HepG2 (cell line): ENCODE data around the gene ALG8. TPM values are rescaled to one million over a fixed set of nuclear protein-coding genes. Genes with fewer than 3 reads are reported as not detected.

Source experiments
- ATAC-seq: fragments of 200-7000 bp; cut with Tn5 transposase; 3 replicates; pipeline ENCODE4 v1.9.1; 2020; ENCODE audit warnings: mild to moderate bottlenecking, moderate library complexity
- BruUV-seq: library from RNA; stranded (reverse); fragments of 400-500 nt; replicated peaks from 2 replicates; lab custom pipeline; 2021; lab: Mats Ljungman, UMichigan
- CTCF ChIA-PET: fragments of 300-600 bp; formaldehyde crosslinking; extraction: SDS; loops from one replicate; lab custom pipeline; 2021; ENCODE audit warnings: low total read pairs, inconsistent platforms, low intra/inter-chr PET ratio; lab: Yijun Ruan, JAX
- POLR2A ChIA-PET: fragments of 350-600 bp; sonication (Branson Sonifier 250); formaldehyde crosslinking; loops from one replicate; lab custom pipeline; 2020; ENCODE audit warnings: antibody characterized with exemption, inconsistent platforms; lab: Yijun Ruan, JAX
- DNase-seq: peaks from one replicate; pipeline ENCODE4 v3.0.0-alpha.2; 2015; ENCODE audit warnings: low spot score
- FAIRE-seq: peaks from 3 replicates; lab custom pipeline; 2011; peaks lifted over from hg19 to GRCh38; lab: Jason Lieb, UNC
- H2AFZ ChIP-seq: one replicate; pipeline ENCODE4 v1.6.1; 2011; ENCODE audit warnings: low read length, inconsistent platforms
- H3K27ac ChIP-seq: fragments of 300-600 bp; 3 replicates; pipeline ENCODE4 v1.8.0; 2011; ENCODE audit warnings: mixed run types, mild to moderate bottlenecking, mixed read lengths, low read length, inconsistent platforms; ENCODE audit not compliant: insufficient read depth; ENCODE audit errors: extremely low read length
- H3K27me3 ChIP-seq, 2 experiments: fragments of 200-600 bp in 1 of 2; 2 replicates in 1 of 2; 3 replicates in 1 of 2; pipeline versions ENCODE4 v1.6.0 to v1.8.0; 2011; ENCODE audit warnings: low read length in 2 of 2, mild to moderate bottlenecking in 2 of 2, moderate library complexity in 2 of 2, inconsistent platforms in 1 of 2; ENCODE audit not compliant: insufficient read depth in 2 of 2, control insufficient read depth in 1 of 2
- H3K36me3 ChIP-seq, 2 experiments: fragments of 200-600 bp in 1 of 2; replicated peaks in 1 of 2; 2 replicates in 1 of 2; 3 replicates in 1 of 2; pipeline versions ENCODE4 v1.5.1 to v1.8.0; 2011; ENCODE audit warnings: low read length in 2 of 2, inconsistent platforms in 1 of 2; ENCODE audit not compliant: insufficient read depth in 2 of 2, control insufficient read depth in 1 of 2
- H3K4me1 ChIP-seq: 2 replicates; pipeline ENCODE4 v1.5.1; 2012; ENCODE audit warnings: low read length, inconsistent platforms; ENCODE audit not compliant: insufficient read depth
- H3K4me2 ChIP-seq: 2 replicates; pipeline ENCODE4 v1.6.0; 2011; ENCODE audit warnings: low read depth, low read length, inconsistent platforms
- H3K4me3 ChIP-seq, 3 experiments: fragments of 200-600 bp in 1 of 3; sonication (generic), shearing (Covaris generic) in 1 of 3; replicated peaks in 1 of 3; 2 replicates each; pipeline ENCODE4 v1.5.1; 2011 to 2016; ENCODE audit warnings: low read length in 3 of 3, inconsistent platforms in 2 of 3, low read depth in 2 of 3, mild to moderate bottlenecking in 2 of 3, control low read depth in 1 of 3, mixed read lengths in 1 of 3; ENCODE audit not compliant: insufficient read depth in 1 of 3
- H3K79me2 ChIP-seq: one replicate; pipeline ENCODE4 v1.6.1; 2011; ENCODE audit warnings: low read length, inconsistent platforms; ENCODE audit not compliant: insufficient read depth
- H3K9ac ChIP-seq: 2 replicates; pipeline ENCODE4 v1.6.0; 2011; ENCODE audit warnings: mild to moderate bottlenecking, low read depth, low read length, inconsistent platforms; ENCODE audit not compliant: insufficient read depth
- H3K9me3 ChIP-seq: 2 replicates; pipeline ENCODE4 v1.5.1; 2012; ENCODE audit warnings: mild to moderate bottlenecking, low read length
- H4K20me1 ChIP-seq: 2 replicates; pipeline ENCODE4 v1.6.0; 2011; ENCODE audit warnings: inconsistent platforms, mild to moderate bottlenecking, low read length, moderate library complexity; ENCODE audit not compliant: insufficient read depth
- ELF4 ChIP-seq: sonication (generic); formaldehyde crosslinking; IDR thresholded peaks from 2 replicates; pipeline ENCODE4 v1.5.0; 2020; ENCODE audit warnings: missing genetic modification reagents, mild to moderate bottlenecking, moderate library complexity, borderline replicate concordance
- FOXA3 ChIP-seq: IDR thresholded peaks from 2 replicates; pipeline ENCODE4 v1.6.1; 2016; ENCODE audit warnings: missing genetic modification reagents, missing compliant biosample characterization
- LBX2 ChIP-seq: sonication (generic); formaldehyde crosslinking; IDR thresholded peaks from 2 replicates; pipeline ENCODE4 v1.5.0; 2020; ENCODE audit warnings: missing genetic modification reagents, mild to moderate bottlenecking, borderline replicate concordance
- MIER3 ChIP-seq: IDR thresholded peaks from 2 replicates; pipeline ENCODE4 v1.6.1; 2016; ENCODE audit warnings: missing compliant biosample characterization, borderline replicate concordance
- MXD4 ChIP-seq: IDR thresholded peaks from 2 replicates; pipeline ENCODE4 v1.6.1; 2016; ENCODE audit warnings: mild to moderate bottlenecking, missing biosample characterization, missing genetic modification reagents
- PHB2 ChIP-seq: fragments of 450-650 bp; IDR thresholded peaks from 2 replicates; pipeline ENCODE4 v1.6.1; 2018; ENCODE audit not compliant: partially characterized antibody
- RERE ChIP-seq: IDR thresholded peaks from 2 replicates; pipeline ENCODE4 v1.6.1; 2016; ENCODE audit warnings: low read depth, missing genetic modification reagents, missing compliant biosample characterization
- SALL1 ChIP-seq: sonication (generic); formaldehyde crosslinking; IDR thresholded peaks from 2 replicates; pipeline ENCODE4 v1.8.0; 2022; ENCODE audit warnings: mild to moderate bottlenecking, missing genetic modification reagents
- SMC3 ChIP-seq: IDR thresholded peaks from 2 replicates; pipeline ENCODE4 v1.6.1; 2011; ENCODE audit warnings: low read length, improper control_type of control experiment
- SP5 ChIP-seq: IDR thresholded peaks from 2 replicates; pipeline ENCODE4 v1.6.1; 2016; ENCODE audit warnings: low read depth, borderline replicate concordance
- SRSF4 ChIP-seq: fragments of 200-400 bp; formaldehyde crosslinking; IDR thresholded peaks from one replicate; pipeline ENCODE4 v1.6.1; 2018; ENCODE audit warnings: mild to moderate bottlenecking, low read depth, low read length, moderate library complexity; ENCODE audit not compliant: poor library complexity, severe bottlenecking
- ZBTB38 ChIP-seq: sonication (generic); formaldehyde crosslinking; IDR thresholded peaks from 2 replicates; pipeline ENCODE4 v1.5.1; 2020; ENCODE audit warnings: mild to moderate bottlenecking, missing genetic modification reagents
- ZBTB39 ChIP-seq: sonication (generic); formaldehyde crosslinking; IDR thresholded peaks from 2 replicates; pipeline ENCODE4 v1.5.0; 2020; ENCODE audit warnings: missing genetic modification reagents
- ZNF121 ChIP-seq: sonication (generic); formaldehyde crosslinking; IDR thresholded peaks from 2 replicates; pipeline ENCODE4 v1.5.0; 2020; ENCODE audit warnings: mild to moderate bottlenecking, missing genetic modification reagents
- ZNF432 ChIP-seq: sonication (generic); formaldehyde crosslinking; IDR thresholded peaks from 2 replicates; pipeline ENCODE4 v1.5.0; 2020; ENCODE audit warnings: missing genetic modification reagents, mild to moderate bottlenecking, borderline replicate concordance
- ZNF441 ChIP-seq: sonication (generic); formaldehyde crosslinking; IDR thresholded peaks from 2 replicates; pipeline ENCODE4 v1.7.0; 2021; ENCODE audit warnings: missing genetic modification reagents, borderline replicate concordance
- ZNF614 ChIP-seq: IDR thresholded peaks from 2 replicates; pipeline ENCODE4 v1.6.1; 2018; ENCODE audit warnings: missing biosample characterization, missing genetic modification reagents, inconsistent platforms, borderline replicate concordance
- ZNF652 ChIP-seq: IDR thresholded peaks from 2 replicates; pipeline ENCODE4 v1.6.1; 2016; ENCODE audit warnings: low read depth, borderline replicate concordance
- WGBS: methylation state at CpG from one replicate; pipeline ENCODE4 v1.1.6; 2017; ENCODE audit warnings: low lambda C conversion rate; 5-methylcytosine and 5-hydroxymethylcytosine counted together
- in situ Hi-C: cut with HindIII; loops from 2 replicates; pipeline ENCODE4 v1.10.0; 2017; ENCODE audit warnings: low pct_unique_long_range_greater_than_20kb; ENCODE audit not compliant: extremely low pct_ligation_motif_present
- intact Hi-C: fragments of 100-400 bp; cut with micrococcal nuclease; formaldehyde crosslinking; loops from one replicate; pipeline ENCODE4 v1.10.0; 2022; ENCODE audit not compliant: unreplicated experiment
- polyA plus RNA-seq, 8 experiments: library from polyadenylated mRNA; depleted of rRNA in 3 of 8; stranded (reverse) in 7 of 8; unstranded in 1 of 8; fragments of >200 nt; fragmentation: Illumina TruSeq in 4 of 8; extraction: Trizol in 4 of 8; gene quantifications; 2 replicates each; pipeline versions ENCODE4 v1.2.1 to v1.2.3, GENCODE V29; 2011 to 2016; ENCODE audit warnings: low read depth in 4 of 8, missing spikeins in 1 of 8, mixed read lengths in 1 of 8; ENCODE audit not compliant: insufficient read depth in 1 of 8
- total RNA-seq, 5 experiments: library from RNA; depleted of rRNA; stranded (reverse); fragments of >200 nt; fragmentation: Illumina TruSeq; extraction: Trizol; gene quantifications; 2 replicates each; pipeline ENCODE4 v1.2.3, GENCODE V29; 2016; ENCODE audit warnings: low read depth in 1 of 5

ALG8 gene
- total and polyA plus RNA-seq, 2 of the 13 experiments (the other 11 are each of a cell fraction or from before 2014, with no cell fraction given): 75.8 to 88.0 TPM

- Histone ChIP-seq H3K9me3 (no peaks in the 10 kb centered on the region), H3K36me3 (no peaks in the 10 kb centered on the region), H4K20me1 (no peaks in the 10 kb centered on the region), H3K4me1 (peaks cover 47% of the 10 kb centered on the region), H3K27ac (peak overlapping the region; percentile 87), H3K79me2 (no peaks in the 10 kb centered on the region), H3K27me3 (no peaks in the 10 kb centered on the region), H3K4me3 (peak overlapping the region in 2 of 3 experiments; percentile 2 to 38; a peak in 1 of 6 replicates), H3K4me2 (peak overlapping the region; percentile 86), H3K9ac (peak overlapping the region; percentile 57), H2AFZ (no peak overlapping the region)
- CTCF ChIA-PET: no interaction called here
- DNase-seq (peak; percentile 59), ATAC-seq (peak; percentile 73), FAIRE-seq (peak; percentile 72)
- in situ Hi-C loops: no loop called here
- POLR2A ChIA-PET: interaction anchor here (0.9 to 2.3 kb wide), 9 partner anchors 9 to 126 kb away, joined by 3 to 23 read pairs (median 5); partner anchors contain the start of genes ALG8, INTS4, KCTD21 and NDUFC2
- intact Hi-C loops: no loop called here
- whole genome bisulfite sequencing: 6% methylated on average over 4 of the region's 4 CpGs
- no TSS peak for BruUV-seq
- TF ChIP-seq ELF4 (CRISPR knock-in tag) (no peak), RERE (0 out of 2 replicates have a peak, but pooled peaks have one; percentile 4), ZNF614 (no peak), SRSF4 (no peak), MXD4 (CRISPR knock-in tag) (no peak), ZNF121 (CRISPR knock-in tag) (peak; percentile 36; the same call in 1 of the 2 replicates), PHB2 (no peak), ZBTB39 (no peak), SP5 (CRISPR knock-in tag) (0 out of 2 replicates have a peak, but pooled peaks have one; percentile 28), ZNF432 (CRISPR knock-in tag) (no peak), SMC3 (no peak), ZNF441 (CRISPR knock-in tag) (peak; percentile 89), ZBTB38 (CRISPR knock-in tag) (0 out of 2 replicates have a peak, but pooled peaks have one; percentile 31), MIER3 (CRISPR knock-in tag) (no peak), LBX2 (no peak), ZNF652 (CRISPR knock-in tag) (no peak), FOXA3 (no peak), SALL1 (CRISPR knock-in tag) (0 out of 2 replicates have a peak, but pooled peaks have one; percentile 14)
Measured at GRCh38 chr11:78061921-78062311, 77.5 kb downstream of the ALG8 start.
